Stimulated activated naive CD8-positive, alpha-beta T cell treated with anti-CD3 and anti-CD28 coated beads, Interleukin-15, Interleukin-2, amounts not matched to agents 100 U/mL and 50 U/mL, for 24 hours (primary cell): ENCODE measurements around the gene EGLN2.
"Not testable (repeated sequence)": the region's sequence is repeated elsewhere in the genome, so short reads cannot be mapped to it uniquely, and the experiment has no call there.

Experiments
- ATAC-seq: fragments of 150-1000 bp; cut with Tn5 transposase; one replicate; pipeline ENCODE4 v1.10.0; 2021
- DNase-seq: peaks from one replicate; pipeline ENCODE4 v3.0.0; 2021

The EGLN2 gene

DNA sequence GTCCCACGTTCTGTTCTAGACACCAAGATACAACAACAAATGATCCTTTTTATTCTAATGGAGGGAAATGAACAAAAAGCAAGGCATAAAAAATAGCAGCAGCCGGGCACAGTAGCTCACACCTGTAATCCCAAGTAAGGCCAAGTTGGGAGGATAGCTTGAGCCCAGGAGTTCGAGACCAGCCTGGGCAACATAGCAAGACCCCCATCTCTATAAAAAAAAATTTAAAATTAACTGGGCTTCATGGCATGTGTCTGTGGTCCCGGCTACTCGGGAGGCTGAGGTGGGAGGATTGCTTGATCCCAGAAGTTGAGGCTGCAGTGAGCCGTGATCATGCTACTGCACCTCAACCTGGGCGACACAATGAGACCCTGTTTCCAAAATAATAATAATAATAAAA lies 22.6 kb upstream of the EGLN2 start:
- DNase-seq: no peak
- no peak for ATAC-seq

DNA sequence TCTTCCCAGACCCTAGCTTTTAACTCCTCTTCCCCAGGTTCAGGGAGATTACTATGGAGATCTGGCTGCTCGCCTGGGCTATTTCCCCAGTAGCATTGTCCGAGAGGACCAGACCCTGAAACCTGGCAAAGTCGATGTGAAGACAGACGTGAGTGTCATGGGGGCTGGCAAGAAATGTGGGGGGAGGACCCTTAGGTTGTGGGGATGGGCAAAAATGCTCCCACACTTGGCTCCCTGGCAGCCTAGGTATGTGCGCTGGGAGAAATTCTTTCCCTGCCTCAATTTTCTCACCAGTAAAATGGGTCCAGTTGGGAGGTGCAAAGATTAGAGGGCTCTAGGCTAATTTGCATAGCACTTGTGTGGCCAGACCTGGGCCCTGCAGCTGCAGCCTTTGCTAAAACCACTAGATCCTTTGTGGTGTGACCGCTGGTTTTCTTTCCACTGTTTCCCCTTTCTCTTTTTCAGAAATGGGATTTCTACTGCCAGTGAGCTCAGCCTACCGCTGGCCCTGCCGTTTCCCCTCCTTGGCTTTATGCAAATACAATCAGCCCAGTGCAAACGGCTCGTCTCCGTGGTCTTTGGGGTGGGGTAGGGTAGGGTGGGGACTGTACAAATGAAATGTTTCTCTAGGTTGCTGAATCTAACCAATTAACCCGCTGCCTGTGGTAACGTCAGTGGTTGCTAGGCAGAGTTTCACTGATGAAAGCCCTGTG lies 21.9 kb upstream of the EGLN2 start:
- DNase-seq (peak; percentile 88), ATAC-seq (peak; percentile 71)

DNA sequence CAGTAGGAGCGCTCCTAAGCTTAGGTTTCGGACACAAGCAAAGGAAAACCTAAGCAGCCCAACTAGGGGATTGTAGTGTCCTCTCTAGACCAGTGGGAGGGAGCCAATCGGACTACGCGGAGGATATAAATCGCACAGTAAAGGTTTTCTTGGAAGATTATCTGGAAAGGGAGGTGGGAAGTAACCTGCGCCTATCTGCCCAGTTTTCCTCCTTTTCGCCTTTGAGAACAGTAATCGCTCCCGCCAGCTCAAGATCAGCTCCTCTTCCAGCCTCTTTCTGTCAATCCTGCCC lies 21.4 kb upstream of the EGLN2 start:
- DNase-seq (no peak), ATAC-seq (no peak)

DNA sequence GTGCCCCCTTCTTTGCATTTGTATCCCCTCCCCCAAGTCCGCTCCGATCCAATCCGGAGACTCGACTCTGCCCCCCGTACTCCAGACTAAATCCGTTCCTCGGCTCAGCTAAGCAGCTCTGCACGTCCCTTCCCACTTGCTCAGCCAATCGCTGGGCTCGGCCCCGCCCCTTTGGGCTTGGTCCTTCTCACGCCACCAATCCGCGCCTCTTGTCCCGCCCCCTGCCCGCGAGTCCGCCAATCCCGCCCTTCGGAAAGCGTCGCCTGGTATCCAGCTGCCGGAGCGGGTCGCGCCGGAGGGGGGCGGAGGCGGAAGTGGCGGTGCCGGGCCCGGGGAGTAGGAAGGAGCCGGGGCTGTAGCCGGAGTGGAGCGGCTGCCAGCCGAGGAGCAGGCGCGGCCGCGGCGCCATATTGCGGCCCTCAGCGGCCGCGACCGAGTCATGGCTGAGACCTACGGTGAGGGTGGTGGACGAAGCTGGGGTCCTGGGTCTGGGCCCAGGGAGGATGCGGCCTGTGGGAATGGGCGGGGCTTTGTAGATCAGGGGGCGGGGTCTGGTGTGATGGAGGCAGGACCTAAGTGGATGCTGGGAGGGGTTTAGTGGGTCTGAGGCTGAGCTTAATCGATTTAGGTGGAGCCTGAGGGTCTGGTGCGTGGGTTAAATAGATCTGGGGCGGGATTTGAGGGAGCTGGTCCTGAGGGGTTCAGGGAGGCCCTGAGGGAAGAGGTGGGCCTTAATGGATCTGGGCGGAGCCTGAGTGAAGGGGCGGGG lies 20.9 kb upstream of the EGLN2 start, which contains the start of gene RAB4B:
RAB4B (plus strand) TSS at position 311 of the 769 bp plus-strand sequence; CDS start at position 440, 129 bp downstream.
- ATAC-seq: peak; percentile 76

DNA sequence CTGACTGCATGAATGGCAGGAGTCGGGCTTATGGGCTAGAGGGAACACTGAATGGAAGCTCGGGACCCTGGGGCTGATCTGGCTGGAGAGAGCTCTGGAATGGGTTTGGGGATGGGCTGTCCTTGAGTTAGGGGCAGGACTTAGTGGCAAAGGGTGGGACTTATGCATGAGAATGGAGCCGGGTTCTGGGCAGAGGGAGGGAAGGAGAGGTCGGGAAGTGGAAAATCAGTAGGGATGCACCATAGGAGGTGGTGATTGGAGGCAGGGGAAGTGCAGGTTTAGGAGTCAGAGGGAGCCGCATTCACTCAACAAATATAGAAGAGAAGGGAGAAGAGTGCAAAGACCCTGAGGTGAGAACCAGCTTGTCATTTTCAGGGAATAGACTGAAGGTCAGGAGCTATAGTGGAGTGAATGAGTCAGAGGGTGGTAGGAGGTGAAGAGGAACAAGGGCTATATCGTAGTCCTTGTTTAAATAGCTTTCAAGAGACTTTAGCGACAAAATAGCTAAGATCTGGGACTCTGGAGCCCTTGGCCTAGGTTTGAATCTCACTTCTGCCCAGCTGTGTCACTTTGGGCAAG lies 20.2 kb upstream of the EGLN2 start:
- ATAC-seq: peak; percentile 20
- no peak for DNase-seq

More for the DNA sequence above, 20.9 kb upstream of the EGLN2 start, which contains the start of gene RAB4B:
- DNase-seq: peak; percentile 100

DNA sequence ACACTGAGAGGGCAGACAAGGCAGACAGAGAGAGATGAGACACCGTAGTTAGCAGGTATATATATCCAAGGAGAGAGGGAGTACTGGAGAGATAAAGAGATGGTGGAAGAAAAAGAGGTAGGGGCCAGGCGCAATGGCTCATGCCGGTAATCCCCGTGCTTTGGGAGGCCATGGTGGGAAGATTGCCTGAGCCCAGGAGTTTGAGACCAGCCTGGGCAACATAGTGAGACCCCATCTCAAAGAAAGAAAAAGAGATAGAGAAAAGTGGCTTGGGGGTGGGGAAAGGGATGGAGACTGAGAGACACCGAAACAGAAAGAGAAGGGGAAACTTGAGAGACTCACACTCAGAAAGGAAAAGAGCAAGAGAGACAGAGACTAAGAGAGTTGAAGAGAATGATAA lies 18.4 kb upstream of the EGLN2 start:
- ATAC-seq (no peak), DNase-seq (no peak)

DNA sequence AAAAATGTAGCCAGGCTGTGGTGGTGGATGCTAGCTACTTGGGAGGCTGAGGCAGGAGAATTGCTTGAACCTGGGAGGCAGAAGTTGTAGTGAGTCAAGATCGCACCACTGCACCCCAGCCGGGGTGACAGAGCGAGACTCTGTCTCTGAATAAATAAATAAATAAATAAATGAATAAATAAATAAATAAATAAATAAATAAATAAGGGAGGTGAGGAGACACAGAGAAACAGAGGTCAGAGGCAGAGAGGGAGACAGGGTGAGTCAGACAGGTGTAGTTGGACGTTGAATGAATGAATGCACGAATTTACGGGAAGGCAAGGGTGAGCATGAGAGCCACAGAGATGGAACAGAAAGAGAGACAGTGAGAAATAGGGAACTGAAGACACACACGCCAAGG lies 17.9 kb upstream of the EGLN2 start:
- no peak for DNase-seq
- ATAC-seq: no peak

DNA sequence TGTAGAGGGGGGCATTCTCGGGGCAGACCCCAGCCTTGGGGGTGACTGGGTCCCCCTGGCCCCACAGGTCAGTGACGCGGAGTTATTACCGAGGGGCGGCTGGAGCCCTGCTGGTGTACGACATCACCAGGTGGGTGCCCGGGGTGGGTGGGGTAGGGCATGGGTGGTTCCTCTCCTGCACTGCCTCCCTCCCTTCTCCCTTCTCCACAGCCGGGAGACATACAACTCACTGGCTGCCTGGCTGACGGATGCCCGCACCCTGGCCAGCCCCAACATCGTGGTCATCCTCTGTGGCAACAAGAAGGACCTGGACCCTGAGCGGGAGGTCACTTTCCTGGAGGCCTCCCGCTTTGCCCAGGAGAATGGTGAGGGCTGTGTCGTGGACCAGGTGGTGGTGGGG lies 15.3 kb upstream of the EGLN2 start:
- ATAC-seq (no peak), DNase-seq (no peak)

DNA sequence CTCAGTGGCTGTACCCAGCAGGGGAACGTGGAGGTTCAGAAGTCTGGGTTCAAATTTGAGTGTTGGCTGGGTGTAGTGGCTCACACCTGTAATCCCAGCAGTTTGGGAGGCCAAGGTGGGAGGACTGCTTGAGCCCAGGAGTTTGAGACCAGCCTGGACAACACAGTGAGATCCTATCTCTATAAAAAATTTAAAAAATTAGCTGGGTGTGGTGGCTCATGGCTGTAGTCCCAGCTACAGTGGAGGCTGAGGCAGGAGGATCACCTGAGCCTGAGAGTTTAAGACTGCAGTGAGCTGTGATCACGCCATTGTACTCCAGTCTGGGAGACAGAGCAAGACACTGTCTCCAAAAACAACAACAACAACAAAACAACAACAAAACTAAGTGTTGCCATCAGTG lies 14.8 kb upstream of the EGLN2 start:
- DNase-seq, ATAC-seq: not testable (repeated sequence)

DNA sequence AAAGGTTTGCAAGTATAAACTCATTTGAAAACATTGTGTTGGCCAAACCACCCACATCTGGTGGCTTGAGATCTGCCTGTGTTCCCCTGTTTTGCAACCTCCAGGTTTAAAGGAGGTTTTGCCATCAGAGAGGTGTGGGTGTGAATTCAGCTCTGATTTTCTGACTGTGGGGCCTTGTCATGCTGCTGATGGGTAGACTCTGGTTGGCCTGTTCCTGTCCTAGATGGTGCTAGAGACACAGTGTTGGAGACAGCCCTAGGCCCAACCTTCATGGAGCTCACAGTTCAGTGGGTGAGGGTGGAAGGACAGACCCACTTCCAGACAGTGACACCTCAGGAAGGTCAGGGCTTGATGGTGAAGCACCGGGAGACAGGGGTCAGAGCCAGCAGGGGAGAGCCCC lies 13.5 kb upstream of the EGLN2 start:
- DNase-seq (no peak), ATAC-seq (peak; percentile 34)

DNA sequence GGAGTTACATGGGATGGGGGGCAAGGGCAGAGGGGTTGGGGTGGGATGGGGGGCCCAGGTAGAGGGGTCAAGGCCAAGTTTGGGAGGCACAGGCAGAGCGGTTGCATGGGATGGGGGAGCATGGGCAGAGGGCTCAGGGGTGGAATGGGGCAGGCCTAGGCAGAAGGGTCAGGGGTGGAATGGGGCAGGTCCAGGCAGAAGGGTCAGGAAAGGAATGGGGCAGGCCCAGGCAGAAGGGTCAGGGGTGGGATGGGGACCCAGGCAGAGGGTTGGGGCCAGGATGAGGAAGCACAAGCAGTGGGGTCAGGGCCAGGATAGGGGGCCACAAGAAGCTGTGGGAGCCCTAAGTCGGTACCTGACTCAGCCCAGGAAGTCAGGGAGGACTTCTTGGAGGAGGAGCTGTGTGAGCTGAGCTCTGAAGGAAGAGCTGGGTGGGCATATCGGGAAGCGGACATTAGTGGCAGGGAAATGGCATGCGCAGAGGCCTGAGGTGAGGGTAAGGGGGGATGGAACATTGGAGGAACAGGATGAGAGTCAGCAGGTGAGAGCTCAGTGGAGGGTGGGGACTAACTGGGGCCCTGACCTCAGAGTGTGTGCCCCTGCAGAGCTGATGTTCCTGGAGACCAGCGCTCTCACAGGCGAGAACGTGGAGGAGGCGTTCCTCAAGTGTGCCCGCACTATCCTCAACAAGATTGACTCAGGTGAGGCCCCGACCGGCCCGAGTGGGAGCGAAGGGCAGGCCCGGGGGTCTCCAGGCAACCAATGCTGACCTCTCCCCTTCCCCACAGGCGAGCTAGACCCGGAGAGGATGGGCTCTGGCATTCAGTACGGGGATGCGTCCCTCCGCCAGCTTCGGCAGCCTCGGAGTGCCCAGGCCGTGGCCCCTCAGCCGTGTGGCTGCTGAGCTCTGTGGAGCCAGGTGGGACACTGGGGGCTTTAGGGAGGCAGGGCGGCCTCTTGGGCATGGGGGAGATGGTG lies 12.6 kb upstream of the EGLN2 start:
- DNase-seq: no peak
- ATAC-seq: no peak

DNA sequence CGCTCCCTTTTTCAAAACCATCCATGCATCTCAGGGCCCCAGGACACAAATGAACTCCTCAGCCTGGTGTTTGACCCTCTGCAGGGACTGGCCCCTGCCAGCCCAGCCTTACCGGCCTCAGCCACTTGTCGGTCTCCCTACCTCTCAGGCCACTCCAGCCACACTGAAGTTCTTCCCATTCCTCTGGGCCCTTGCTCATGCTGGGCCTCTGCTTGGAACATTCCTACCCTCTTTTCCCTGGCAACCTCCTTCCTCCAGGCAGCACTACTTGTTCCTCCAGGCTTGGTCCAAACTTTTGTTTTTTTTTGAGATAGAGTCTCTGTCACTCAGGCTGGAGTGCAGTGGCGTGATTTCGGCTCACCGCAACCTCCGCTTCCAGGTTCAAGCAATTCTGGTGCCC lies 7.6 kb upstream of the EGLN2 start:
- ATAC-seq (no peak), DNase-seq (no peak)

DNA sequence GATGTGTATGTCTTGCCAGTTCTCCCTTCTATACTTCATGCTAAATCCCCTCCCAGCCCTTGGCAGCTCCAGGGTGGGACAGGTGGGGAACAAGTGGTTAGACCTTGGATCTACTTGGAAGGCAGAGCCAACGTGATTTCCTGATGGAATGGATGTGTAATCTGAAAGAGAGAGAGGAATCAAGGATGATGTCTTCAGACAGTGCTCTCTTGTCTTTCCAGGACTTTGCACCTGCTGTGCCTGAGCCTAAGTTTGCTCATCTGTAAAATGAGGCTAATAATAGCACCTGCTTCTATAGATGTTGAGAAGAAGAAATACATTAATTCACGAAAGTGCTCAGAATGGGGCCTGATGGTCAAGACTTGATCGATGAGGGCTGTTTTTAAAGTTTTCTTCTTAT lies 7.0 kb upstream of the EGLN2 start:
- DNase-seq (no peak), ATAC-seq (no peak)

DNA sequence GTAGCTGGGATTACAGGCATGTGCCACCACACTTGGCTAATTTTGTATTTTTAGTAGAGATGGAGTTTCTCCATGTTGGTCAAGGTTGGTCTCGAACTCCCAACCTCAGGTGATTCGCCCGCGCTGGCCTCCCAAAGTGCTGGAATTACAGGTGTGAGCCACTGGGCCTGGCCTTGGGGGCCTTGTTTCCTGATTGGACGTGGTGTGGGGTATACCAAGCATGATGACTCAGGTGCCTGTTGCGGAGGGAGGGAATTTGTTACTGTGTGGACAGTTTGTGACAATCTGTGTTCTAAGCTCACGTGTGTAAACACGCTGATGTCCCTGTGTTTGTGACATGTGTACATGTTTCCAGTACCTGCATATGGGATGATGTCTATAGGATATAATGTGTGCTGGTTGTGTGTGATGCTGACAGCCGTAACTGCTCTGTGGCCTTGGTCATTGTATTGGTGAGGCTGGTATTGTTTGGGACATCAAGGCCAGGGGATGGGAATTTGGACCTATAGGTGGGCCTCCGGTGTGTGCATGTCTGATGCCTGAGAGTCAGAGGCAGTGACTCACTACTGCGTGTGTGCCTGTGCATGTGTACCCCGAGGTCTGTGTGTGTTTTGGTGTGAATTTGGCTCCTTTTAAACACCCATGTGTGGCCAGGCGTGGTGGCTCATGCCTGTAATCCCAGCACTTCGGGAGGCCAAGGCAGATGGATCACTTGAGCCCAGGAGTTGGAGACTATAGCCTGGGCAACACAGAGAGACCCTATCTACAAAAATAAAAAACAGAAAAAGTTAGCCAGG lies 1.6 kb upstream of the EGLN2 start:
- DNase-seq (no peak), ATAC-seq (no peak)

DNA sequence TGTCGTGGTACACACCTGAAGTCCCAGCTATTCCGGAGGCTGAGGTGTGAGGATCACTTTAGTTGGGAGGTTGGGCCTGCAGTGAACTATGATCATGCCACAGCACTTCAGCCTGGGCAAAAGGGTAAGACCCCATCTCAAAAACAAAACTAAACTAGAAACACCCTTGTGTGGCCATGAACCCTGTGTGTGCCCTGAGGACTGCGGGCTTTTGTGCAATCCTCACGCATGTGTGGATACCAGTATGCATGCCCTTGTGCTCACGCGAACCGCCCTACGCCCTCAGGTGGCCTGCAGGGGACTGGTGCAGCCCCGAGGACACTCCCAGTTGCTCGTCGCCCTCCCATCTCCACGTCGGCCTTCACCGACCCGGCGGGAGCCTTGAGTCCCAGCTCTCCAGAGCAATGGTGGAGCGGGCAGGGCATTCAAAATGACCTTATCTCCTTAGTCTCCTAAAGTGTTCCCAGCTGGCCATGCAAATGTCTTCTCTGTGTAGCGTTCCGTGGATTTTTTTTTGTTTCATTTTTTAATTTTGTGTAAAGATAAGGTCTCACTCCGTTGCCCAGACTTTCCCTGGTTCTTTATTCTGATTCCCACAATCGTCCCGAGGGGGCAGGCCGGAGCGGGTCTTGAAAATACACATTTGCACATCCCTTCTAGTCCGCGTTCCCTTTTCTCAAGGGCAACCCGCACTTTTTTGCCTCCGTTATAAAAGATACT lies 868 bp upstream of the EGLN2 start:
- ATAC-seq: peak; percentile 41
- peak; percentile 74 for DNase-seq

DNA sequence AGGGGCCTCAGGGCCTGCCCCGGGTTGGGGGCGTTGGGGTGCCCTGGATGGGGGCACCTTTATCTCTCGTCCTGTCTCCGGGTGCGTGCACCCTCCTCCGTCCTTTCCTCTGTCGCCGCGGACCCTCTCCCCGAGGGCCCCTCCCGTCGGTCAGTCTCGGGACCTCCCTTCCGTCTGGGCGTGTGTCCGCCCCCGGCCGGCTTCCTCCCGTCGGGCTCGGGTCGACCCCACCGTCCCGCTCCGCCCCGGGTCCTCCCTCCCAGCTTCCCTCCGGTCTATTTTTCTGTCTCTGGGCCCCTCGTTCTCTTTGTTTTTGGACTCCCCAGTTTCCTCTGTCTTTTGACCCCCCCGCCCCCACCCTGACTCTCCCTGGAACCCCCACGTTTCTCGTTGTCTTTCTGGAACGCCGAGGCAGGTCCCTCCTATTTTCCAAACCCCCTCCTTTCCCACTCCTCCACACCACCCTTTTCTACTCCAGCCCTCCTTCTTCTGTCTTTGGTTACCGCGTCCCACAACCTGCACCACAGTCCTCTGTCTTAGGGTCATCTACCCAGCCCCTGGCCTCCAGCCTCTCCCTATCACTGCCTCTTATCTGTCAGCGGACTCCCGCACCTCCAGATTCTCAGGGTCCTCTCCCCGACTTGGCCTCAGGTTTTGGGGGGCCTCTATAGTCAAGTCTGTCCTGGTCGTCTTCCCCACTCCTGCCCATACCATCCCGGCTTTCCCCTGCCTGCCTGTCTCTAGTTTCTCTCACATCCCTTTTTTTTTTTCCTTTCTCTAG lies 757 bp downstream of the EGLN2 start:
- ATAC-seq (no peak), DNase-seq (peak; percentile 61)

DNA sequence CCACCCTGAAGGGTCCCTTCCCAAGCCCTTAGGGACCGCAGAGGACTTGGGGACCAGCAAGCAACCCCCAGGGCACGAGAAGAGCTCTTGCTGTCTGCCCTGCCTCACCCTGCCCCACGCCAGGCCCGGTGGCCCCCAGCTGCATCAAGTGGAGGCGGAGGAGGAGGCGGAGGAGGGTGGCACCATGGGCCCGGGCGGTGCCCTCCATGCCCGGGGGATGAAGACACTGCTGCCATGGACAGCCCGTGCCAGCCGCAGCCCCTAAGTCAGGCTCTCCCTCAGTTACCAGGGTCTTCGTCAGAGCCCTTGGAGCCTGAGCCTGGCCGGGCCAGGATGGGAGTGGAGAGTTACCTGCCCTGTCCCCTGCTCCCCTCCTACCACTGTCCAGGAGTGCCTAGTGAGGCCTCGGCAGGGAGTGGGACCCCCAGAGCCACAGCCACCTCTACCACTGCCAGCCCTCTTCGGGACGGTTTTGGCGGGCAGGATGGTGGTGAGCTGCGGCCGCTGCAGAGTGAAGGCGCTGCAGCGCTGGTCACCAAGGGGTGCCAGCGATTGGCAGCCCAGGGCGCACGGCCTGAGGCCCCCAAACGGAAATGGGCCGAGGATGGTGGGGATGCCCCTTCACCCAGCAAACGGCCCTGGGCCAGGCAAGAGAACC lies 1.5 kb downstream of the EGLN2 start:
- ATAC-seq (no peak), DNase-seq (no peak)

DNA sequence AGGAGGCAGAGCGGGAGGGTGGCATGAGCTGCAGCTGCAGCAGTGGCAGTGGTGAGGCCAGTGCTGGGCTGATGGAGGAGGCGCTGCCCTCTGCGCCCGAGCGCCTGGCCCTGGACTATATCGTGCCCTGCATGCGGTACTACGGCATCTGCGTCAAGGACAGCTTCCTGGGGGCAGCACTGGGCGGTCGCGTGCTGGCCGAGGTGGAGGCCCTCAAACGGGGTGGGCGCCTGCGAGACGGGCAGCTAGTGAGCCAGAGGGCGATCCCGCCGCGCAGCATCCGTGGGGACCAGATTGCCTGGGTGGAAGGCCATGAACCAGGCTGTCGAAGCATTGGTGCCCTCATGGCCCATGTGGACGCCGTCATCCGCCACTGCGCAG lies 2.0 kb downstream of the EGLN2 start:
- ATAC-seq (no peak), DNase-seq (no peak)
